WTC11 (cell line): Measurements from ENCODE around the gene VPS8. TPM values are rescaled to one million over a fixed set of nuclear protein-coding genes. Genes with fewer than 3 reads are reported as not detected.

Experiments used
- ATAC-seq: fragments of 200-7000 bp; cut with Tn5 transposase; 2 replicates; pipeline ENCODE4 v1.10.0; 2021; ENCODE audit warnings: mild to moderate bottlenecking, moderate library complexity
- CTCF ChIA-PET: fragments of 300-600 bp; sonication (Branson Sonifier 250); formaldehyde crosslinking; loops from one replicate; lab custom pipeline; 2021; ENCODE audit warnings: antibody characterized with exemption; lab: Charles Lee
- POLR2A ChIA-PET: fragments of 350-600 bp; sonication (Branson Sonifier 250); formaldehyde crosslinking; loops from one replicate; lab custom pipeline; 2021; ENCODE audit warnings: antibody characterized with exemption; lab: Charles Lee
- DNase-seq: peaks from one replicate; pipeline ENCODE4 v3.0.0; 2021; ENCODE audit warnings: low spot score
- H3K27ac Mint-ChIP-seq: 2 replicates; pipeline ENCODE4 v1.8.0; 2021; ENCODE audit warnings: mixed read lengths
- H3K27me3 Mint-ChIP-seq: 2 replicates; pipeline ENCODE4 v1.8.0; 2021; ENCODE audit warnings: low read depth, mild to moderate bottlenecking, moderate library complexity, mixed read lengths
- H3K36me3 Mint-ChIP-seq: 2 replicates; pipeline ENCODE4 v1.8.0; 2021; ENCODE audit warnings: mixed read lengths
- H3K4me1 Mint-ChIP-seq: 2 replicates; pipeline ENCODE4 v1.8.0; 2022; ENCODE audit warnings: mixed read lengths
- H3K4me3 Mint-ChIP-seq: 2 replicates; pipeline ENCODE4 v1.8.0; 2021; ENCODE audit warnings: mild to moderate bottlenecking, moderate library complexity, mixed read lengths
- H3K9me3 Mint-ChIP-seq: 2 replicates; pipeline ENCODE4 v1.8.0; 2021; ENCODE audit warnings: mixed read lengths
- ATF1 ChIP-seq: sonication (generic); formaldehyde crosslinking; IDR thresholded peaks from 2 replicates; pipeline ENCODE4 v1.8.1; 2023; ENCODE audit warnings: mild to moderate bottlenecking, moderate library complexity, missing genetic modification reagents
- CREB1 ChIP-seq: sonication (generic); formaldehyde crosslinking; IDR thresholded peaks from 2 replicates; pipeline ENCODE4 v1.8.0; 2023; ENCODE audit warnings: mild to moderate bottlenecking, missing genetic modification reagents
- EMX1 ChIP-seq: fragments of 250-450 bp; sonication (Bioruptor Pico); IDR thresholded peaks from 2 replicates; pipeline ENCODE4 v1.8.0; 2021; ENCODE audit warnings: mild to moderate bottlenecking
- FOXK1 ChIP-seq: sonication (generic); formaldehyde crosslinking; IDR thresholded peaks from 2 replicates; pipeline ENCODE4 v1.8.0; 2022; ENCODE audit warnings: mild to moderate bottlenecking, moderate library complexity, missing genetic modification reagents
- FOXP1 ChIP-seq: sonication (generic); formaldehyde crosslinking; IDR thresholded peaks from 2 replicates; pipeline ENCODE4 v1.8.0; 2022; ENCODE audit warnings: missing genetic modification reagents, mild to moderate bottlenecking, moderate library complexity, borderline replicate concordance
- GRHL2 ChIP-seq: fragments of 250-450 bp; sonication (Bioruptor Pico); IDR thresholded peaks from 2 replicates; pipeline ENCODE4 v1.8.0; 2022; ENCODE audit warnings: mild to moderate bottlenecking, moderate library complexity; ENCODE audit not compliant: insufficient replicate concordance, severe bottlenecking
- IRF2 ChIP-seq: sonication (generic); formaldehyde crosslinking; IDR thresholded peaks from 2 replicates; pipeline ENCODE4 v1.8.0; 2022; ENCODE audit warnings: low read depth, missing genetic modification reagents, borderline replicate concordance
- JAZF1 ChIP-seq: fragments of 250-450 bp; sonication (Bioruptor Pico); IDR thresholded peaks from 2 replicates; pipeline ENCODE4 v1.9.0; 2021; ENCODE audit warnings: moderate library complexity, mild to moderate bottlenecking, inconsistent platforms
- JUN ChIP-seq: sonication (generic); formaldehyde crosslinking; IDR thresholded peaks from 2 replicates; pipeline ENCODE4 v1.8.0; 2023; ENCODE audit warnings: mild to moderate bottlenecking, missing genetic modification reagents
- MXD4 ChIP-seq: fragments of 250-450 bp; sonication (Bioruptor Pico); IDR thresholded peaks from 2 replicates; pipeline ENCODE4 v1.8.0; 2021; ENCODE audit warnings: mild to moderate bottlenecking, moderate library complexity, borderline replicate concordance
- NFATC4 ChIP-seq: fragments of 250-450 bp; sonication (Bioruptor Pico); IDR thresholded peaks from 2 replicates; pipeline ENCODE4 v1.9.0; 2021; ENCODE audit warnings: mild to moderate bottlenecking
- NFYB ChIP-seq: sonication (generic); formaldehyde crosslinking; conservative IDR thresholded peaks from 2 replicates; pipeline ENCODE4 v1.8.0; 2022; ENCODE audit warnings: low read depth, missing genetic modification reagents
- NR1H2 ChIP-seq: sonication (generic); formaldehyde crosslinking; IDR thresholded peaks from 2 replicates; pipeline ENCODE4 v1.9.0; 2021; ENCODE audit warnings: mild to moderate bottlenecking, moderate library complexity, missing genetic modification reagents
- RORB ChIP-seq: fragments of 250-450 bp; sonication (Bioruptor Pico); IDR thresholded peaks from 2 replicates; pipeline ENCODE4 v1.9.0; 2021; ENCODE audit warnings: mild to moderate bottlenecking
- SMAD4 ChIP-seq: sonication (generic); formaldehyde crosslinking; IDR thresholded peaks from 2 replicates; pipeline ENCODE4 v1.8.0; 2022; ENCODE audit warnings: mild to moderate bottlenecking, missing genetic modification reagents
- TCF7 ChIP-seq: sonication (generic); formaldehyde crosslinking; IDR thresholded peaks from 2 replicates; pipeline ENCODE4 v1.8.0; 2022; ENCODE audit warnings: mild to moderate bottlenecking, low read depth, missing genetic modification reagents, moderate library complexity
- TEAD4 ChIP-seq: sonication (generic); formaldehyde crosslinking; IDR thresholded peaks from 2 replicates; pipeline ENCODE4 v1.8.0; 2022; ENCODE audit warnings: mild to moderate bottlenecking, missing genetic modification reagents
- ZNF219 ChIP-seq: sonication (generic); formaldehyde crosslinking; IDR thresholded peaks from 2 replicates; pipeline ENCODE4 v1.8.0; 2023; ENCODE audit warnings: missing genetic modification reagents, mild to moderate bottlenecking, borderline replicate concordance
- ZNF416 ChIP-seq: fragments of 250-450 bp; sonication (Bioruptor Pico); IDR thresholded peaks from 2 replicates; pipeline ENCODE4 v1.9.0; 2021; ENCODE audit warnings: mild to moderate bottlenecking, inconsistent platforms
- total RNA-seq: library from RNA; stranded (reverse); gene quantifications from 3 replicates; pipeline ENCODE4 v1.2.3, GENCODE V29; 2021
- TF ChIP-seq, protein P1 (sequence below): fragments of 250-450 bp; sonication (Bioruptor Pico); IDR thresholded peaks from 2 replicates; pipeline ENCODE4 v1.9.0; 2021; ENCODE audit warnings: mild to moderate bottlenecking
- TF ChIP-seq, protein P2 (sequence below): sonication (generic); formaldehyde crosslinking; IDR thresholded peaks from 2 replicates; pipeline ENCODE4 v1.8.1; 2022; ENCODE audit warnings: low read depth, mild to moderate bottlenecking, moderate library complexity, missing genetic modification reagents, borderline replicate concordance
- TF ChIP-seq, protein P3 (sequence below): sonication (generic); formaldehyde crosslinking; IDR thresholded peaks from 2 replicates; pipeline ENCODE4 v1.8.0; 2023; ENCODE audit warnings: missing genetic modification reagents, mild to moderate bottlenecking, borderline replicate concordance
- TF ChIP-seq, protein P4 (sequence below): sonication (generic); formaldehyde crosslinking; IDR thresholded peaks from 2 replicates; pipeline ENCODE4 v1.8.1; 2022; ENCODE audit warnings: missing genetic modification reagents, borderline replicate concordance
- TF ChIP-seq, protein P5 (sequence below): sonication (generic); formaldehyde crosslinking; IDR thresholded peaks from 2 replicates; pipeline ENCODE4 v1.8.1; 2023; ENCODE audit warnings: mild to moderate bottlenecking, missing genetic modification reagents, moderate library complexity

VPS8 gene
- total RNA-seq, 1 experiment from 2014 or later = 44.9 TPM

DNA sequence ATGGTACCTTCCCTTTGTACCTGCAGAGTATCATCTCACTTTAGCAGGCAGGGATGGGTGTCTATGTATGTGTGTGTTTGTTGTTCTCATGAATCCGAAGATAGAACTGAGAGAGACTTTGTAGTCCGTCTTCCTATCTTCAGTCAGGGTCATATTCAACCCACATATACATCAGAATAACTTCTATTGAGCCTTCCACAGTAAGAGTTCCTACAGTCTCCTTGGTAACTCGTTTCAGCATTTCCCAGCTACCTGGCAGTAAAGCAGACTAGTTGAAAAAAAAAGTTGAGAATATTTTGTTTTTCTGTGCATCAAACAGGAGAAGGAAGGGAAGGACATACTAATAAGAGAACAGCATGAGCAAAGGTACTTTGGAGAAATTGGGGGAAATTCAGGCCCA, 106.8 kb downstream of the VPS8 start:
- Mint-ChIP-seq H3K27ac (peak overlapping the region; percentile 81), H3K36me3 (peaks cover 24% of the 10 kb centered on the region), H3K27me3 (no peaks in the 10 kb centered on the region), H3K4me1 (peaks cover 42% of the 10 kb centered on the region), H3K9me3 (peaks cover 3% of the 10 kb centered on the region; the same call in 1 of the 2 replicates), H3K4me3 (peak overlapping the region; percentile 9; the same call in 1 of the 2 replicates)
- TF ChIP-seq NFYB (CRISPR knock-in tag) (no peak), FOXP1 (CRISPR knock-in tag) (no peak), EMX1 (CRISPR knock-in tag) (no peak), ZNF219 (CRISPR knock-in tag) (no peak), JUN (CRISPR knock-in tag) (no peak), NFATC4 (CRISPR knock-in tag) (no peak), TEAD4 (CRISPR knock-in tag) (no peak), MXD4 (CRISPR knock-in tag) (no peak)
- TF ChIP-seq, protein P1, sequence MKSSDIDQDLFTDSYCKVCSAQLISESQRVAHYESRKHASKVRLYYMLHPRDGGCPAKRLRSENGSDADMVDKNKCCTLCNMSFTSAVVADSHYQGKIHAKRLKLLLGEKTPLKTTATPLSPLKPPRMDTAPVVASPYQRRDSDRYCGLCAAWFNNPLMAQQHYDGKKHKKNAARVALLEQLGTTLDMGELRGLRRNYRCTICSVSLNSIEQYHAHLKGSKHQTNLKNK = no peak
- TF ChIP-seq, protein P2, sequence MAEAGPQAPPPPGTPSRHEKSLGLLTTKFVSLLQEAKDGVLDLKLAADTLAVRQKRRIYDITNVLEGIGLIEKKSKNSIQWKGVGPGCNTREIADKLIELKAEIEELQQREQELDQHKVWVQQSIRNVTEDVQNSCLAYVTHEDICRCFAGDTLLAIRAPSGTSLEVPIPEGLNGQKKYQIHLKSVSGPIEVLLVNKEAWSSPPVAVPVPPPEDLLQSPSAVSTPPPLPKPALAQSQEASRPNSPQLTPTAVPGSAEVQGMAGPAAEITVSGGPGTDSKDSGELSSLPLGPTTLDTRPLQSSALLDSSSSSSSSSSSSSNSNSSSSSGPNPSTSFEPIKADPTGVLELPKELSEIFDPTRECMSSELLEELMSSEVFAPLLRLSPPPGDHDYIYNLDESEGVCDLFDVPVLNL (CRISPR knock-in tag) = no peak
- TF ChIP-seq, protein P3, sequence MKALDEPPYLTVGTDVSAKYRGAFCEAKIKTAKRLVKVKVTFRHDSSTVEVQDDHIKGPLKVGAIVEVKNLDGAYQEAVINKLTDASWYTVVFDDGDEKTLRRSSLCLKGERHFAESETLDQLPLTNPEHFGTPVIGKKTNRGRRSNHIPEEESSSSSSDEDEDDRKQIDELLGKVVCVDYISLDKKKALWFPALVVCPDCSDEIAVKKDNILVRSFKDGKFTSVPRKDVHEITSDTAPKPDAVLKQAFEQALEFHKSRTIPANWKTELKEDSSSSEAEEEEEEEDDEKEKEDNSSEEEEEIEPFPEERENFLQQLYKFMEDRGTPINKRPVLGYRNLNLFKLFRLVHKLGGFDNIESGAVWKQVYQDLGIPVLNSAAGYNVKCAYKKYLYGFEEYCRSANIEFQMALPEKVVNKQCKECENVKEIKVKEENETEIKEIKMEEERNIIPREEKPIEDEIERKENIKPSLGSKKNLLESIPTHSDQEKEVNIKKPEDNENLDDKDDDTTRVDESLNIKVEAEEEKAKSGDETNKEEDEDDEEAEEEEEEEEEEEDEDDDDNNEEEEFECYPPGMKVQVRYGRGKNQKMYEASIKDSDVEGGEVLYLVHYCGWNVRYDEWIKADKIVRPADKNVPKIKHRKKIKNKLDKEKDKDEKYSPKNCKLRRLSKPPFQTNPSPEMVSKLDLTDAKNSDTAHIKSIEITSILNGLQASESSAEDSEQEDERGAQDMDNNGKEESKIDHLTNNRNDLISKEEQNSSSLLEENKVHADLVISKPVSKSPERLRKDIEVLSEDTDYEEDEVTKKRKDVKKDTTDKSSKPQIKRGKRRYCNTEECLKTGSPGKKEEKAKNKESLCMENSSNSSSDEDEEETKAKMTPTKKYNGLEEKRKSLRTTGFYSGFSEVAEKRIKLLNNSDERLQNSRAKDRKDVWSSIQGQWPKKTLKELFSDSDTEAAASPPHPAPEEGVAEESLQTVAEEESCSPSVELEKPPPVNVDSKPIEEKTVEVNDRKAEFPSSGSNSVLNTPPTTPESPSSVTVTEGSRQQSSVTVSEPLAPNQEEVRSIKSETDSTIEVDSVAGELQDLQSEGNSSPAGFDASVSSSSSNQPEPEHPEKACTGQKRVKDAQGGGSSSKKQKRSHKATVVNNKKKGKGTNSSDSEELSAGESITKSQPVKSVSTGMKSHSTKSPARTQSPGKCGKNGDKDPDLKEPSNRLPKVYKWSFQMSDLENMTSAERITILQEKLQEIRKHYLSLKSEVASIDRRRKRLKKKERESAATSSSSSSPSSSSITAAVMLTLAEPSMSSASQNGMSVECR (CRISPR knock-in tag) = no peak
- TF ChIP-seq, protein P4, sequence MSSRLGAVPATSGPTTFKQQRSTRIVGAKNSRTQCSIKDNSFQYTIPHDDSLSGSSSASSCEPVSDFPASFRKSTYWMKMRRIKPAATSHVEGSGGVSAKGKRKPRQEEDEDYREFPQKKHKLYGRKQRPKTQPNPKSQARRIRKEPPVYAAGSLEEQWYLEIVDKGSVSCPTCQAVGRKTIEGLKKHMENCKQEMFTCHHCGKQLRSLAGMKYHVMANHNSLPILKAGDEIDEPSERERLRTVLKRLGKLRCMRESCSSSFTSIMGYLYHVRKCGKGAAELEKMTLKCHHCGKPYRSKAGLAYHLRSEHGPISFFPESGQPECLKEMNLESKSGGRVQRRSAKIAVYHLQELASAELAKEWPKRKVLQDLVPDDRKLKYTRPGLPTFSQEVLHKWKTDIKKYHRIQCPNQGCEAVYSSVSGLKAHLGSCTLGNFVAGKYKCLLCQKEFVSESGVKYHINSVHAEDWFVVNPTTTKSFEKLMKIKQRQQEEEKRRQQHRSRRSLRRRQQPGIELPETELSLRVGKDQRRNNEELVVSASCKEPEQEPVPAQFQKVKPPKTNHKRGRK (CRISPR knock-in tag) = no peak
- ChIA-PET CTCF (no interaction called here), POLR2A (no interaction called here)
- DNase-seq (no peak), ATAC-seq (peak; percentile 80)

DNA sequence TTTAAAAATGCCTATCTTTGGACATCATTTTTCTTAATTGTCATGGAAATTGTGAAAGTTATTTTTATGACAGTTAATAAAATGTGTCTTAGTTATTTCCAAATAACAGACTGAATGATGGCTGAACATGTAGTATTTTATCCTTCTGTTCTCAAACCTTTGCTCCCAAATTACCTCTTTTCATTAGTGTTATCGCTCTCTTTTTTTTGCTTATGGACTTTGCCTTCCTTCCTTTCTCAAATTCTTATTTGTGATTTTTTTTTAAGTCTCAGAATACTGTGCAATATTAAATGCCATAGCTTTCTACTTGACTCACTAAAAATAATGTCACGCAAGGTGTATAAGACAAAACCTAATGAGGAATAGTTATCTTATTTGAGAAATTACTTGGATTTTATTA, 107.7 kb downstream of the VPS8 start:
- no peak for TF ChIP-seq CREB1
- TF ChIP-seq RORB = no peak
- no peak for TF ChIP-seq NR1H2
- TF ChIP-seq ZNF219 (CRISPR knock-in tag) = no peak
- TF ChIP-seq JAZF1 (CRISPR knock-in tag) = no peak
- TF ChIP-seq SMAD4 (CRISPR knock-in tag) = no peak
- TF ChIP-seq IRF2 (CRISPR knock-in tag) = no peak
- TF ChIP-seq FOXK1 = no peak
- no peak for TF ChIP-seq ZNF416 (CRISPR knock-in tag)
- TF ChIP-seq TCF7 (CRISPR knock-in tag) = no peak
- no peak for TF ChIP-seq NFYB (CRISPR knock-in tag)
- TF ChIP-seq MXD4 (CRISPR knock-in tag) = no peak
- no peak for TF ChIP-seq JUN (CRISPR knock-in tag)
- TF ChIP-seq ATF1 (CRISPR knock-in tag) = no peak
- TF ChIP-seq GRHL2 = no peak
- TF ChIP-seq, protein P5, sequence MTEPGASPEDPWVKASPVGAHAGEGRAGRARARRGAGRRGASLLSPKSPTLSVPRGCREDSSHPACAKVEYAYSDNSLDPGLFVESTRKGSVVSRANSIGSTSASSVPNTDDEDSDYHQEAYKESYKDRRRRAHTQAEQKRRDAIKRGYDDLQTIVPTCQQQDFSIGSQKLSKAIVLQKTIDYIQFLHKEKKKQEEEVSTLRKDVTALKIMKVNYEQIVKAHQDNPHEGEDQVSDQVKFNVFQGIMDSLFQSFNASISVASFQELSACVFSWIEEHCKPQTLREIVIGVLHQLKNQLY (CRISPR knock-in tag) = no peak
- H3K36me3 Mint-ChIP-seq = peaks cover 24% of the 10 kb centered on the region
- no peaks in the 10 kb centered on the region for H3K27me3 Mint-ChIP-seq
- no peak overlapping the region for H3K27ac Mint-ChIP-seq
- POLR2A ChIA-PET = no interaction called here
- ATAC-seq (no peak), DNase-seq (no peak)
- no peak overlapping the region for H3K4me3 Mint-ChIP-seq
- peaks cover 35% of the 10 kb centered on the region for H3K4me1 Mint-ChIP-seq
- CTCF ChIA-PET = no interaction called here
- H3K9me3 Mint-ChIP-seq = peaks cover 3% of the 10 kb centered on the region; the same call in 1 of the 2 replicates
